GM12878 (cell line): Measurements from ENCODE around the gene GPC6. TPM values are rescaled to one million over a fixed set of nuclear protein-coding genes. Genes with fewer than 3 reads are reported as not detected.

Experiments
- BCL11A ChIP-seq: IDR thresholded peaks from 2 replicates; pipeline ENCODE4 v1.6.1; 2011; ENCODE audit warnings: low read depth, low read length
- BHLHE40 ChIP-seq, 2 experiments: fragments of 450-650 bp in 1 of 2; IDR thresholded peaks; 2 replicates each; pipeline ENCODE4 v1.6.1; 2011 to 2017; ENCODE audit warnings: low read depth in 2 of 2, borderline replicate concordance in 1 of 2, improper control_type of control experiment in 1 of 2, low read length in 1 of 2, mild to moderate bottlenecking in 1 of 2
- MEF2A ChIP-seq: IDR thresholded peaks from 2 replicates; pipeline ENCODE4 v1.6.1; 2011; ENCODE audit warnings: low read depth, mild to moderate bottlenecking, low read length, moderate library complexity; ENCODE audit not compliant: insufficient read depth
- MYC ChIP-seq: IDR thresholded peaks from 2 replicates; pipeline ENCODE4 v1.6.1; 2011; ENCODE audit warnings: mild to moderate bottlenecking, low read length, moderate library complexity, inconsistent platforms; ENCODE audit not compliant: insufficient read depth, insufficient replicate concordance, insufficient read length, severe bottlenecking
- NR2F1 ChIP-seq: fragments of 450-650 bp; conservative IDR thresholded peaks from 2 replicates; pipeline ENCODE4 v1.6.1; 2017; ENCODE audit warnings: mild to moderate bottlenecking
- RAD21 ChIP-seq: IDR thresholded peaks from 2 replicates; pipeline ENCODE4 v1.6.1; 2011; ENCODE audit warnings: mild to moderate bottlenecking, low read depth, low read length, moderate library complexity; ENCODE audit not compliant: insufficient read depth
- SIX5 ChIP-seq: IDR thresholded peaks from 2 replicates; pipeline ENCODE4 v1.6.1; 2011; ENCODE audit warnings: mild to moderate bottlenecking, low read depth, low read length, moderate library complexity; ENCODE audit not compliant: severe bottlenecking
- SPI1 ChIP-seq: IDR thresholded peaks from 2 replicates; pipeline ENCODE4 v1.6.1; 2011; ENCODE audit warnings: low read depth, mild to moderate bottlenecking, low read length, moderate library complexity, borderline replicate concordance; ENCODE audit not compliant: insufficient read depth
- SUPT20H ChIP-seq: IDR thresholded peaks from 2 replicates; pipeline ENCODE4 v1.6.1; 2011; ENCODE audit warnings: low read depth, mild to moderate bottlenecking, low read length, moderate library complexity, borderline replicate concordance; ENCODE audit not compliant: control insufficient read depth
- polyA plus RNA-seq, 11 experiments: library from polyadenylated mRNA; depleted of rRNA in 4 of 11; unstranded in 6 of 11; stranded (reverse) in 5 of 11; fragments of >200 nt; fragmentation: Nextera tagmentation in 4 of 11; fragmentation: Illumina TruSeq in 1 of 11; extraction: Ambion mirVana in 4 of 11; extraction: Trizol in 1 of 11; gene quantifications; 1 replicate in 1 of 11; 2 replicates in 10 of 11; pipeline versions ENCODE4 v1.2.1 to v1.2.3, GENCODE V29; 2011 to 2016; ENCODE audit warnings: inconsistent platforms in 2 of 11, missing spikeins in 2 of 11, low read depth in 1 of 11
- total RNA-seq, 4 experiments: library from RNA; depleted of rRNA in 3 of 4; stranded (reverse); fragments of >200 nt in 3 of 4; fragmentation: Illumina TruSeq in 1 of 4; extraction: Trizol in 1 of 4; gene quantifications; 2 replicates each; pipeline versions ENCODE4 v1.2.1 to v1.2.3, GENCODE V29; 2013 to 2021
- TF ChIP-seq, protein P1 (sequence below): IDR thresholded peaks from 2 replicates; pipeline ENCODE4 v1.6.1; 2012; ENCODE audit warnings: mild to moderate bottlenecking, low read depth, low read length

The GPC6 gene
- total and polyA plus RNA-seq, 10 of the 15 experiments (the other 5 are each of a cell fraction or from before 2014, with no cell fraction given), result 0.03 to 0.04 (median 0.03) TPM; not detected in 7

DNA sequence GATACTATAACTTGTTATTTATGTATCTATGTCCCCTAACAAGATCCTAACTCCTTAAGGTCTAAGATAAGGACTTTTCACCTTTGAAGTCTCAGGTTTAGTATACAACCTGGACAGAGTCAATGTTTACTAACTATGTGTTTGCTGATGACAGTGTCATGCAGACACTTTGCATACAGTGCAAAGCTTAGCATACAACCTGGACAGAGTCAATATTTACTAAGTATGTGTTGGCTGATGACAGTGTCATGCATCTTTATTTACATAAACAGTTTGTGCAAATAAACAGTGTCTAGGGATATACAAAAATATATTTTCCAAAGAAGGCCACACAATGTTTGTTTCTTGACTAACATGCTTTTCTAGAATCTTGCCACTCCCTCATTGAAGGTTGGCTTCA lies 1218.2 kb downstream of the GPC6 start (continued):
- TF ChIP-seq, protein P1, sequence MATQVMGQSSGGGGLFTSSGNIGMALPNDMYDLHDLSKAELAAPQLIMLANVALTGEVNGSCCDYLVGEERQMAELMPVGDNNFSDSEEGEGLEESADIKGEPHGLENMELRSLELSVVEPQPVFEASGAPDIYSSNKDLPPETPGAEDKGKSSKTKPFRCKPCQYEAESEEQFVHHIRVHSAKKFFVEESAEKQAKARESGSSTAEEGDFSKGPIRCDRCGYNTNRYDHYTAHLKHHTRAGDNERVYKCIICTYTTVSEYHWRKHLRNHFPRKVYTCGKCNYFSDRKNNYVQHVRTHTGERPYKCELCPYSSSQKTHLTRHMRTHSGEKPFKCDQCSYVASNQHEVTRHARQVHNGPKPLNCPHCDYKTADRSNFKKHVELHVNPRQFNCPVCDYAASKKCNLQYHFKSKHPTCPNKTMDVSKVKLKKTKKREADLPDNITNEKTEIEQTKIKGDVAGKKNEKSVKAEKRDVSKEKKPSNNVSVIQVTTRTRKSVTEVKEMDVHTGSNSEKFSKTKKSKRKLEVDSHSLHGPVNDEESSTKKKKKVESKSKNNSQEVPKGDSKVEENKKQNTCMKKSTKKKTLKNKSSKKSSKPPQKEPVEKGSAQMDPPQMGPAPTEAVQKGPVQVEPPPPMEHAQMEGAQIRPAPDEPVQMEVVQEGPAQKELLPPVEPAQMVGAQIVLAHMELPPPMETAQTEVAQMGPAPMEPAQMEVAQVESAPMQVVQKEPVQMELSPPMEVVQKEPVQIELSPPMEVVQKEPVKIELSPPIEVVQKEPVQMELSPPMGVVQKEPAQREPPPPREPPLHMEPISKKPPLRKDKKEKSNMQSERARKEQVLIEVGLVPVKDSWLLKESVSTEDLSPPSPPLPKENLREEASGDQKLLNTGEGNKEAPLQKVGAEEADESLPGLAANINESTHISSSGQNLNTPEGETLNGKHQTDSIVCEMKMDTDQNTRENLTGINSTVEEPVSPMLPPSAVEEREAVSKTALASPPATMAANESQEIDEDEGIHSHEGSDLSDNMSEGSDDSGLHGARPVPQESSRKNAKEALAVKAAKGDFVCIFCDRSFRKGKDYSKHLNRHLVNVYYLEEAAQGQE, result no peak
- no peak for TF ChIP-seq MEF2A
- TF ChIP-seq MYC, result no peak
- TF ChIP-seq NR2F1, result no peak
- TF ChIP-seq BCL11A, result no peak
- TF ChIP-seq BHLHE40 (IDR thresholded peaks at IDR 0.05; ENCODE audit: borderline replicate concordance in 1 of 2, low read depth in 2 of 2, low read length in 1 of 2), result no peak
- TF ChIP-seq SPI1, result no peak
- no peak for TF ChIP-seq SUPT20H
- TF ChIP-seq SIX5, result no peak
- TF ChIP-seq RAD21, result no peak
